HG02763 (cell line): Measurements from ENCODE around the gene NOXO1.
A peak's percentile ranks its signal among the peaks of the same experiment; 100 is the strongest.
"Not testable (repeated sequence)": the region's sequence is repeated elsewhere in the genome, so short reads cannot be mapped to it uniquely, and the experiment has no call there.

Source experiments
- ATAC-seq: cut with Tn5 transposase; IDR thresholded peaks from one replicate; pipeline ENCODE4 v1.9.1; 2021; ENCODE audit warnings: mild to moderate bottlenecking, moderate library complexity; ENCODE audit not compliant: unreplicated experiment

The NOXO1 gene

DNA sequence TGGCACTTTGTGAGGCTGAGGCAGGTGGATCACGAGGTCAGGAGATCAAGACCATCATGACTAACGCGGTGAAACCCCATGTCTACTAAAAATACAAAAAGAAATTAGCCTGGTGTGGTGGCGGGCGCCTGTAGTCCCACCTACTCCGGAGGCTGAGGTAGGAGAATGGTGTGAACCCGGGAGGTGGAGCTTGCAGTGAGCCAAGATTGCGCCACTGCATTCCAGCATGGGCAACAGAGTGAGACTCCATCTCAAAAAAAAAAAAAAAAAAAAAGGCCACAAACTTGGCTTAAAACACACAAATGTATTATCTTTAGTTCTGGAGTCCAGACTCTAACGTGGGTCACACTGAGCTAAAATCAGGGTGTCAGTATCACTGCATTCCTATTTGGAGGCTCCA, 30.5 kb upstream of the NOXO1 start:
- not testable (repeated sequence) for ATAC-seq

GRCh38 chr16:2009791-2010510, 28.7 kb upstream of the NOXO1 start, which contains the start of gene ZNF598:
TSS of gene ZNF598 (minus strand) at chr16:2009821.
- peak; percentile 87 for ATAC-seq

DNA sequence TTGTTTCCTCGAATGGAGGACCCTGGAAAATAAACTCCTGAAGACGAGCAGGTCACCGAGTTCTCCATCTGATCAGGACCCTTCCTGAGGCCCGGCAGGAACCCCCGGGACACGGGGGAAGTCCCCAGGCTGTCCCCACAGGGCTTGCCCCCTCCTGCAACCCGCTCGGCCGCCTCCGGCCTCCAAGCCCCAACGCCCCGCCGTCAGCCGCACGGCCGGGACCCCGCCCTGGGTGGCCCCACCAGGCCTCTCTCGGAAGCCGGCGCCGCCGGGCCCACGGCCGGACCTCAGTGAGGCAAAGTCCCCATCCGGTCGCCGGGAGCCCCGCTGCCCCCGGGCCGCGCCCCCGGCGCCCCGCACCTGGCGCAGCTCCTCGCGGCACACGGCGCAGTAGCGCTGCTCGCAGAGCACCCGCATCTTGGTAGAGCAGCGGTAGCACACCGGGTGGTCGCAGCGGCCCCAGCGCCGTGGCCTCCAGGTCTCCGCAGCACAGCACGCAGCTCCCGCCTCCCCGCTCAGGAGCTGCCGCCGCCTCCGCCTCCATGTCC, 28.0 kb upstream of the NOXO1 start:
- peak; percentile 34 for ATAC-seq

GRCh38 chr16:2008631-2009163, 27.4 kb upstream of the NOXO1 start:
- peak; percentile 1 for ATAC-seq

DNA sequence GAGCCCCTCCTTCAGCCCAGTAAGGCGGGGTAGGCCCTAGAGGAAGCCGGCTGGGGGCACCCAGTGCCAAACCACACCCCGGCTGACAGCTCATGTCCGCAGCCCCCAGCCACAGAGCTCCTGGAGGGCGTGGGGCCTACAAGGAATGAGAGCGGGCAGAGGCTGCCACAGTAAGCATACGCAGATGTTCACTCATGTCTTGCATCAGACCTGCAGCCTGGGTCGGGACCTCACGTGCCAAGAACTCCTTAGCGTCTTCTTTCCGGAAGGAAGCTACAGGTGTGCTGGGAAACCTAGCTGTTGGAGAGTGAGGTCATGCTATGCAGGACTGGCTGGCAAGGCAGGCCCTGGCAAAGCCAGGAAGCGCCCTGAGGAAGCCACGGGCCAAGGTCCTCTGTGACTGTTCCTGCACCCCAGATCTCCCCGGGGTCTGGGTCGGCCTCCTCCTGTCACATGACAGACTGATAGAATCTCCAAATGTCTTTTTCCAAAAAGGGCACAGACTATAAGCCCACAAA, 26.8 kb upstream of the NOXO1 start:
- no peak for ATAC-seq

DNA sequence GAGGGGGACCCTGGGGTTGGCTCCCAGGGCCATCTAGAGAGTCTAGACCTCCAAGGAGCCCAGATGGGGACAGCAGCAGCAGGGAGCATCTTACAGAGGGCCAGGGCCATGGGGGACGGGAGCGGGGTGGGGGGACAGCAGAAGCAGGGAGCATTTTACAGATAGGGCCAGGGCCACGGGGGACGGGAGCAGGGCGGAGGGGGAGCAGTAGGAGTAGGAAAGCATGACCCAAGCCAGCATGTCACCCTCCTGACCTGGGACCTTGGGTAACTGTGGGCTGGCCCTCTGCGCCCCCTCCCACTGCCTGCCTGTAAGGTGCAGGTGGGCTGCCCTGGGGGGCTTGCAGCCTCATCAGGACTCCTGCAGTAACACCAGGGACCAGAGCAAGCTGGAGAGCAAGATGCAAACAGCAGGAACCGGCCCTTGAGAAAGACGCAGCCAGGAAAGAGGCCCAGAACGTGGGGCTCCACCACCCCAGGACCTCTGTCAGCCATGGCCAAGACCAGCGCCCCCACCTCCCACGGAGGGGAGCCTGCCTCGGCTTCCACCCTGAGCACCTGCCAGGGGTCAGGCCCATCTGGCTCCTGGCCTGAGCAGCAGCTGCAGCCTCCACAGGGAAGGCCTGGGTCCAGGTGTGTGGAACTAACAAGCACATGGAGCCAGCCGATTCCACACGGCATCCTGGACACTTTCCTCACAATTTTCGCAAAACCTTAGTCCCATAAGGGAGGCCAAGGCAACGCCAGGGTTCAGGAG, 26.0 kb upstream of the NOXO1 start:
- no peak for ATAC-seq

DNA sequence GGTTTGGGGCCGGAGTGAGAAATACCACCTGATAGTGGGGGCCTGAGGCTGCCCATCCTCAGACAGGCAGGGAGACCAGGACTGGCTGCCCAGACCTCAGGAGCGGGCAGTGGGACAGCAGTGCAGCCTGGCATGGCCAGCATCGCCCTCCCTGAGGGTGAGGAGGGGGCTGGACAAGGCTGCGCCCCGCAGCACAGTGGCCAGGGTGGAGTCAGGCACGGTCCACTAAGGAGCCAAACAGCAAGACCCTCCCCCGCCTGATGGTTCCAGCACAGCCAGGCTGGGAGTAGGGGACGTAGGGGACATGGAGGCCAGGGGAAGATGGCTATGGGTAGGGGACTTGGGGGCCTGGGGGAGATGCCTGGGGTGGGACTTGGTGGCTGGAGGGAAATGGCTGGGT, 25.0 kb upstream of the NOXO1 start:
- no peak for ATAC-seq

GRCh38 chr16:2005646-2006045, 24.4 kb upstream of the NOXO1 start:
- ATAC-seq = no peak

- no peak for ATAC-seq
Observed at GRCh38 chr16:2004795-2005517, 23.7 kb upstream of the NOXO1 start.

DNA sequence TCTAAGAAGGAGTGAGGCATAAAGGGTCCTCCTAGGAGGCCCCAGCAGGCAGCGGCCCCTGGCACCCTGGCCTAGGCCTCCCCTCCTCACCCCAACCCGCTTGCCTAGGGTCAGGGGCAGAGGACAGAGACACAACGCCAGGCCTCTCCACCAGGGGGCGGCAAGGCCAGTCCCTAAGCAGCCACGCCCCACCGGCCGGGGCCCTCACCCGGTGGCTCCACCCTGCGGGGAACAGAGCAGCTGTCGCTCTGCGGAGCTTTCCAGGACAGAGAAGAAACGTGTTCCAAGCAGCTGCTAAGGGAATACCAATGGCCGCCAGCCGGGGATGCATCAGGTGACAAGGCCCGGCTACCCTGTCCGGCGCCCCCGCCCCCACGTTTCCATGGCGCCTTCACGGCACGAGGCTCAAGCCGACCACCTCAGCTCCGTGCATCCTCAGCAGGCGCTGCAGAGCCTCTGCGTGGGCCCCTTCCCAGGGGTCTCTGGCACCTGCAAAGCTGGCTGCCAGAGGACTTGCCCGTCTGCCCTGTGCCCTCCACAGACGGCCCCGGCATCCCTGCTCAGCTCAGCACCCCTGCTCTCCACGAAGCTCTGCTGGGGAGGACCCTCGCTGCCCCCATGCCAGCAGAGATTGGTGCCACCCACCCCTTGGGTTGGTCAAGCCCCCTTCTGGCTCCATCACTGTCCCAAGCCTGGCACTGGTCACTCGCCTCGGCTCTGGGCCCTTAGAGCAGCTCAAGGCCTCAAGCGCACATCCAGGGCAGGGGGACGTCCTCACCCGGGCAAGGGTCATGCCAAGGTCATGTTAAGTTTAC, 22.8 kb upstream of the NOXO1 start:
- ATAC-seq = no peak

DNA sequence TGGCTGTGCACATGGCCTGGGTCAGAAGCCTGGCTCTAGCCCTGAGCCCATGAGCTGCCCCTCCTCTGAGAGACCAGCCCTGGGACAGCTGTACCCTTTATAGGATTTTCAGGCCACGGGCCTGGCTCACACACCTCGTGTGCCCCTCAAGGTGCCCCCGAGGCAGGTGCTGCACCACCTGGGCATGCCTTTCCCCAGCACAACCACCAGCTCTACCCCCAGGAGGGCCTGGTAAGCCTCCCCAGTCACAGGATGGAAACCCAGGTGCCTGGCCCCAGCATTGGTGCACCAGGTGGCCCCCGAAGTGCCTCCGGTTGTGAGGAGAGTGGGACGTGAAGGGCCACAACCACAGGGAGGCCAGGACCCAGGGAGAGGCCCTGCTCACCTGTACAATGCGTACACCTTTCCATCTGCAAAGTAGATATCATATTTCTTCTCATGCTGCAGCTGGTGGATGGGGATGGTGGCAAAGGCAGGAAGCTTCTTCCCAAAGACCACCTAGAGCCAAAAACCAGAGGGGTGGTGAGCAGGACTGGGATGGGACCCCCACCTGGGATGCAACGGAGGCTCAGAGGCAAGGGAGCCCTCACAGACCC, 22.1 kb upstream of the NOXO1 start:
- no peak for ATAC-seq

- no peak for ATAC-seq
Observed at GRCh38 chr16:2002406-2003230, 21.3 kb upstream of the NOXO1 start.

GRCh38 chr16:2001456-2002355, 20.4 kb upstream of the NOXO1 start:
- ATAC-seq = no peak

- no peak for ATAC-seq
Observed at GRCh38 chr16:2001035-2001434, 19.8 kb upstream of the NOXO1 start.

DNA sequence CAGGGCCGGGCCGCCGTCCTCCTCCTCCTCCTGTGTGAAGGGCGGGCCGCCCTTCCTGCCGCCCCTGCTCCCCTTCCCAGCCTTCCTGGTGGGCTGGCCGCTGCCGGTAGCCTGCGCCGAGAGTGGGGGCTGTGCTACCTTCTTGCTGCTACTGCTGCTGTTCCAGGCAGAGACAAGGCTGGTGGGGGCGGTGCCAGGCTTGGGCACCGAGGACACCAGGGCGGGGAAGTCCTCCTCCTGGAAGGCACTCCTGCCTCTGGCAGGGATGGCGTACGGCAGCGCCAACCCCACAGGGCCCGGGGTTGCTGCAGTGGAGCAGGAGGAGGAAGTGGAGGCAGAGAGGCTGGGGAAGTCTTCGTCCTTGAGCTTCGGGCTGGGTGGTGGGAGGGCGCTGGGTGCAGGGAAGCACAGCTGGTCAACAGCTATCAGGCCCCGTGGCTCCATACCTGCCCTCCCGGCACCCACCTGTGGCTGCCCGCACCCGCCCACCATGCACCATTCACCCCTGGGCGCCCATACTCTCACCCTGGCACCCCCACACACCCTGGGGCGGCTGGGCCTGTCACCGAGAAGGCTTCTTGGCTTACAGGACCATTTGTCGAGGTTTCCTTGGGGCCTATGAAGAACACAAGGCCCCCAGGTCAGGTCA, 18.7 kb upstream of the NOXO1 start:
- no peak for ATAC-seq

DNA sequence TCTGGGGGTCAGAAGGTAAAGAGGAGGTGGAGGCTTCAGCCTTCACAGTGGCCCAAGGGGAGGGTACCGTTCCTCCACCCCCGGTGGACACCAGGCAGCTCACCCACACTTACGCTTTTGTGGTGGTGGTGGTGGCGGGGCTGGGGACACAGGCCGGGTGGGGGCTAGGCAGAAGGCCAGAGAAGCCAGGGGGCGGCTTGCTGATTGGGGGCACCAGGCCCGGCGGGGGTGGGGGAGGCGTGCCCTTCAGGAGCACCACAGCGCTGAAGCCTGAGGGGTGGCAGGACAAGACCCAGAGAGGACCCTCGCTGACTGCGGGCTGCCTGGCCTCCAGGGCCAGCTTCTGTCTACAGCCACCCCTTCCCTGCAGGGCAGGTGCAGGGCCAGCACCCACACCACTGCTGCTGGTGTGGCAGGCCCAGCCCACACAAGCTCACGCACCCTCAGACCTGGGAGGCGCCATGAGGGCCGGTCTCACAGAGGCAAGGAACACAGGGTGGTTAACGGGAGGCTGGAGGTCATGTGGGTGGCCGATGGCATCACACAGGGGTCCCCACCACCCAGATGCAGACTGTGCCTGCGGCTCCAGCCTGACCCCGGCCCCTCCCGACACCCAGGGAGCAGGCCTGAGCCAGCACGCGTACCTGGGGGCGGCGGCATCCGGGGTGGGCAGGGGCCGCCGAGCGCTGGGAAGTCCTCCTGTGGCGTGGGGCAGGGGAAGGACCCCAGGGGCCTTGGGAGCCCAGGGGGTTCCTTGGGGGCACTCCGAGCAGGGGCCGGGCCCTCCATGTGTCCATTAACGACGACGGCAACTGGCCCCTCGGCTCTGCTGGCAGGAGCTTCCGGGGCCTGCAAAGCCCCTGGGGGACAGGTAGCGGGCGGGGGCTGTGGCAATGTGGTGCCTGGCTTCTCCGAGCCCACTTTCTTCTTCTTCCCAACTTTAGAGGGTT, 17.9 kb upstream of the NOXO1 start:
- ATAC-seq = no peak
